Measurements from ENCODE around the gene PTPRM.

Gene PTPRM

DNA sequence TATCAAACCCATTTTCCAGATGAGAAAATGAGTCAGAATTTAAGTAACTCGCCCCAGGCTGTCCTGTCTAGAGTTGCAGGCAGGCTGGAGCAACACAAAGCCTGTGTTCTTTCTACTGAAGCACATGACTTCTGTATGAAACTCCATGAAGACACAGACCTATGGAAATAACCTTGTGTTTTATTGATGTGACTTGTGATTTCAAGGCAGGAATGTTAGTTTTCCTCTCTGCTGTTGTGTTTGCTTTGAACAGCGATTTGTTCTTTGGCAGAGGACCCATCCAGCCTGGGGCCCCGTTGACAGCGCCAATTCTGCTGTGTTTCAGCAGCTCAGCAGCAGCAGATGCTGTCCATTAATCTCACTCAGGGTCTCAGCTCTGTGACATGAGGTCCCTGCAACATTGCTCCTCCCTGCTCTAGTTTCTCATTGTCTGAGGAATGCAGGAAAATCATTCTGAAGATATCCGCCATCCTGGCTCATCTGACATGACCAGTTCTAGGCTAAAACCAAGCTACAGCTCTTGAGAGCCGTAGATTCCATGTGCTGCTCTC, 697.8 kb downstream of the PTPRM start:
- DNase-seq, result no peak

DNA sequence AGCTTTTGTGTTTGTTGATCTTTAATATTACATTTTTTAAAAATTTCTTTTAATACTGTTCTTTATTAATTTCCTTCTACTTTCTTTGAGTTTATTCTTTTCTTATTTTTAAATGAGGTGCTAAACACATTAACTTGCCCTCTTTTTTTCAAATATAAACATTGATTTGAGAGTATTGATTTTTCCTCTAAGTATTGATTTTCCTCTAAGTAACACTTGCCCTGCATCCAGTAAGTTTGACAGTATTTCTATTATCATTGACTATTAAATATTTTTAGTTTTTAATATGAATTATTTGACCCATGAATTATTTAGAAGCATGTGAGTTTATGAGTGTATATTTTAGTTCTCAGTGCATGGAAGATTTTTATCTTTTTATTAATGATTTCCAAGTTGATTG, 705.1 kb downstream of the PTPRM start:
- no peak for DNase-seq

DNA sequence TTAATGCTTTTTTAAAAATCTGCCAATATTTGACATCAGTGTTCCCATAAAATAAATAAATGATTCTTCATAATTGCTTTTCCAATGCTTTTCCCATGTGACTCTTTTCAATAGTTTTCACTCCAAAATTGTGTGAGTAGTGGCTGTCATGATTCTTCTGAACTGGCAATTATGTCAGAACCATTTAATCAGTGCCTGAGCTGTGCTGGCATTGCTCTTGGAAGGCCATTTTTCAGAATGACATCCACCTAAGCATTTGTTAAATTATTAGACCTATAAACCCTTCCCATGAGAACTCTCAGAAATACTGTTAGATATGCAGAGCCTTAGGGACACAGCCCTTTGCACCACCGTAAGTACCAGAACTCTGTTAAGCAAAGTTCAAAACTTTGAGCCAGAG, 707.3 kb downstream of the PTPRM start:
- DNase-seq, result no peak

DNA sequence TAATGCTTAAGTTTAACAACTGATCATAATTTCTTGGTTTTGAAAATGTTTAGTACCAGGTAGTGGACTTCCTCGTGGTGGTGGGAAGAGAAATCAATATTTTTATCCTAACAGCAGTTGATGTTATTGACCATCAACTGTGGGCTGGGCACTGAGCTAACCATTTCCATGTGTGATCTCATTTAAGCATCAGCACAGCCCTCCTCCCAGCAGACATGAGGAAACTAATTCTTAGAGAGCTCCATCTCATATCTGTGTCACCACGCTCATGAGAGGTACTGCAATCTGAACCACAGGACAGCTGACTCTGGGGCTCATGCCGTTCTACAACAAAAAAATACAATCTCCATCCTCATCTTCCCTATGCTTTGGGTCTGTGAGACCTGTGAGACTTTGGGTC, 709.3 kb downstream of the PTPRM start:
- no peak for DNase-seq

DNA sequence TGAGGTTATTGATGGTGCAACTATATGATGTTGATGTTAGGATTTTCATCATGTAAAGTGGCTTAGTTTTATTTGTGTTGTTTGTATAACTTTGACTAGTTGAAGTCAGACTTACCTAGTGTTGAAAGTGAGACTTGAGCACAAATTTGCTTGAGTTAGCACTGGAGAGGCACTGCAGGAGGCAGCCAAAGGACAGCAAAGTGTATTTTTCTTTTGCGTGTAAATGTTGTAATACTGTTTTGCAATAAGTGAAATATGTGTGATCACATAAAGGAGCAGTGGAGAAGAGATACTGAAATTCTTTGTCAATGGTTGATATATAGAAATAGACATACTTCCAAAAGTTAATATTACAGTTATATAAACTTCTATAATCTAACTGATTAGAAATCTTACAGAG, 710.2 kb downstream of the PTPRM start:
- DNase-seq, result no peak

DNA sequence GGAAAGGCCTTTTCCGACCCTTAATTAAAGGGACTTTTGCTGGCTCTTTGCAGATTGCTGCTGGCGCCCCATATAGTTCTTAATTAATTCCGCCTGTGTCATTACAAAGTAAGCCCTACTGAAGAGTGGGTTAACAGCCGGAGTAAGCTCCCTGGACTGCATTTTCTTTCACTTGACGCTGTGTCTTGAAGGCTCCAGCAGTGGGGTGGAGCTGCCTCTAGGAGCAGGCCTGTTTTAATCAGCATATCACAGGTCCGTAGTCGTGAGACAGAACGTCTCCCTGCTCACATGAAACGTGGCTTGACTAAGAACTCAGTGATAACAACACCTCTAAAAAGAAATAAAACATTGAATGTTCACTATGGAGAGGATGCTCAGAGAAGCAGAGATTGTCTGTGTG, 712.2 kb downstream of the PTPRM start:
- DNase-seq, result no peak

DNA sequence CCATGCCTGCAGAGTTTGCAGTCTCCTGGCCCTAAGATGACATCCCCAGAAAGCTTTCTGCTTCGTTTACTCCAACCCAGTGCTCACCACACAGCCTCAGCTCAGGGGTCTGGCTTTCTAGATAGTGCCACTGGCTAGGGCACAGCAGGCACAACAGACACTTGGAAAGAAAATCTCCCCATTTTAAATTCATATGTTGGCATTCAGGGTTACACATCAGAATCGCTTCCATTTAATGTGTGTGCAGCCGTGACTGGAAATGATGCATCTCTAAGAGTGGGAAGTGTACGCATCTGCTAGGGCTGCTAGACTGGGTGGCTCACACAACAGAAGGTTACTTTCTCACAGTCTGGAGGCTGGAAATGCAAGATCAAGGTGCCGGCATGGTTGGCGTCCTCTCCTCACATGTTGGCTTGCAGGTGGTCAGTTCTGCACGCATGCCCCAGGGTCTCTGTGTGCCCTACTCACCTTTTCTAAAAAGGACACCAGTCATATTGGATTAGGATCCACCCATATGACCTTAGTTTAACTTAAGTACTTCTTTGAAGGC, 712.7 kb downstream of the PTPRM start:
- DNase-seq, result no peak

DNA sequence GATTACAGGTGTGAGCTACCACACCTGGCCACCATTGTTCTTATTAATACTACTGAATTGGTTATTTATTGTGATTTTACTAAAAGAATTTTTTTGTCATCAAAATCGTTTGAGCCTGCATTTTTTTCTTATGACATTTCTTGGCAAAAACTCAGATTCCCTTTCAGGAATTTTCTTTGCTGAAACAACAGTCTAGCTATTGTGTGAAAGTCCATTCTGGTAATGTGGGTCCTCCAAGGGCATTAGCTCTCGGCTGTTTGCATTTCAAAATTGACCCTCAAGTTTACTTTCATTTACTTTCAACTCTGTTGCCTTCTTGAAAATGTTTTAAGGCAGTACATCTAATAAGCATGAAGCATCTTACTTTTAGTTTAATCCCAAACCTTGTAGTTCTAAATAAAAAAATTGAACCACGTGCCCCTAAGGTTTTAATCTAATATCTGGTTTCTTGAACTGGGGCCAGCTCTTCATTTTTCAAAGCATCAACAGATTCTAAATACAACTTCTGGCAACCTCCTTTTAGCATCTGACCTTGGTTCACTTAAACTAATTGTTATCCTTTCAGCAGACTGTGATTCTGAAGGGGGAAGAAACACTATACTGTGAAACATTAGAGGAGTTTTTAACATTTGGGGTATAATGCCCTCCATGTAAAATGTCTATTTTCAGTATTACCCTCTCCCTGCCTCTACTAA, 716.9 kb downstream of the PTPRM start:
- DNase-seq, result no peak

DNA sequence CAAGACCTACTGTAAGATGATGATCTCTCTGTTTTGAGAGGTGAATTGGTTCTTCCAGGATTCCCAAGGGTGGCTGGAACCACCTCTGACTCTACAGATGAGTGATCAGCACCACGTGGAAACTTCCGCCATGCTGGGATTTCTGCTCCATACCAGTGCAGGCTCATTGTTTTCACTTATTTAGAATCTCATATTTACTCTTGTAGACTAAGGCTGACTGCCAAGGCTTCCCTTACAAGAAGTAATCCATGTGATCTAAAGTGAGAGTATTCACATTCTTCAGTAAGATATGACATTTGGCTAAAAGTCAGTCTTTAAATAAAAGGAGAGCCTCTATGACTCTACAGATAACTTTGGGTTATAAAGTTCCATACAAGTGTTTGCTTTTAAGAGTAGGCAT, 719.2 kb downstream of the PTPRM start:
- DNase-seq, result no peak

DNA sequence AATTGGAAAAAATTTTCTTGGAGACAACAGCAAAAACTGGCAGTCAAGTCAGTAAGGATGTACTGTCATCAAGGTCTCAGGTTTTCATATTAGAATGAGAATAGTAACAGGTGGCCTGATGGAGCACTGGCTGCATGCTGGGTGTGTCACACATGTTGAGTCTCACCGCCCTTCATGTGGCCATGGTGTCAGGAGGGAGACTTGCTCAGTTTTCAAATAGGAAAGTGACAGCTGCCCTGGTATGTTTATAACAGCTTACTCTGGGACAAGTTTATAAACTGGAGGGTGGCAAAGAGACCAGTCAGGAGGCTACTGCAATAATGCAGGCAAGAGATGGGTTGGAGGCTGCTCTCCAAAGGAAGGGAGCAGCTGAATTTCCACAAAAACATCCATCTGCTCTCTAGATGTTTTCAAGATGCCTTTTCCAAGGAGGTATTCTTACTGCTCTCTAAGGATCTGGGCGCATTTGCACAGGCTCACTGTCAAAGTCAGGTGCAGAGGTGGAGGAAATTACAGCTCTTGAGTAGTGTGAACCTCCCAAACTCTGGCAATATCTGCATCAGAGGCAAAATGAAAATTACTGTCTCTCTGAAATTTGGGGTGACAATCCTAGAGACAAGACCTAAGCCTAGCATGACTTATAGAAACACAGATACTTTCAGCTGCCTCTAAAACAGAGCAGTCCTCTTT, 720.2 kb downstream of the PTPRM start:
- DNase-seq, result no peak

DNA sequence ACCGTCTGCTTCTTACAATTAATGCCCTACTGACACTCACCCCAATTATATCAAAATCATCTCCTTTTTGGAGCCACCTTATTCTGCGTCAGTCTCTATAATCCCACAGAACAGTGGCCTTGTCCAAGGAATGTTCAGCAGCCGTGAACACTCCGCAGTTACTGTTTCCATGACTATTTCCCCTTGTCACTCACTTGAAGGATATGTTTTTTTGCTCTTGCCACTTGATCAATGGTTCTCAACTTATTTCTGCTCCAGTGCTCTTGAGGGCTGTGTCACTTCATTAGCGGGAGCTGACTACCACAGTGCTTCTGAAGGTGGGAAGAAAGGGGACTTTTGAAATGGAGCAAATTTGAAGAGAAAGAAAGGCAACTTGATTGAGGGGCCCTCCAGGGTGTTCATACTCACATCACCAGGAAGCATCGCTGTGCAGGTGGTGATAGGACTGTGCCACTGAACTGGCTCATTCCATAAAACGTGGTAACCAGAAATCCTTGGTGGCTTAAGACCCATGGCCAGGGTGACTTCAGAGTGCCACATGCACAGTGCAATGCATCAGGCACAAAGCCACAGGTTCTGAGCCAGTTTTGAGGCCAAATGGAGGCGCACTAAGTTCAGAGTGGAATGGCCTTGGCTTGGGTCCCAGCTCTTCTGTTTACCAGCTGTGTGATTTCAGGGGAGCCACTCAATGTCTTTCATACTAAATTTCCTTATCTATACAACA, 721.5 kb downstream of the PTPRM start:
- DNase-seq, result no peak

DNA sequence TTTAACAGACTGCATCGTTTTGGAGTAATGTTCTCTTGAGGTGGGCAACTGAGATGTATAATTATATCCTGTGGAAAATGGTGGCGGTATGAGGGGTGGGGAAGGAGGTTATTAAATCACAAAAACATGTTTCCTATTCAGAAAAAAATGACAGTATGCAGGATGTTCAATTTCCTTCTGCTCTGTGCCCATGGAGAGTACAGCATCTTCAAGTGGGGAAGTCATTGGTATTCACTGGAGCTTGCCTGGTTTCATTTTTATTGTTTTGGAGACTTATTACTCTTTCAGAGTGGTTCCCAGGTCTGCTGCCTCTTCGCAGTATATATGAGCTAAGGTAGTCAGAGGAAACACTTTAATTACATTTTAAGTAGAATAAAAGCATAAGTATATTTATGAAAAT, 723.3 kb downstream of the PTPRM start:
- no peak for DNase-seq

DNA sequence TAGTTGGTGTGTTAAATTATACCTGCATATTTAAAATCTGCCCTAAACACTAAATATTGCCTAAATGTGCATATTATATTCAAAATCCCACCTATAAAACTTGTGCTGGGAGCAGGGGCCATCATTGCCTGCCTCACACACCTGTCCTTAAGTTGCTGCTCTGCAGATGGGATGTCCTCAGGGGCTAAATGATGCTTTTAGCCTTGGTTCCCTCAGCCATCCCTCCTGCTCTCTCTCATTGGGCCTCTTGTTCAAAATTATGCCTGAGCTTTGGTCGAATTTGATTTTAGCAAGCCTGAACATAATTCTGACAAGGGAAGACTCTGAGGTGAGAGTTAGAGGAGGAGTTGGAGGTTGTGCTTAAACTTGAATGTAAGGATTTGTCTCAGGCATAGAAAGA, 723.8 kb downstream of the PTPRM start:
- DNase-seq, result no peak

DNA sequence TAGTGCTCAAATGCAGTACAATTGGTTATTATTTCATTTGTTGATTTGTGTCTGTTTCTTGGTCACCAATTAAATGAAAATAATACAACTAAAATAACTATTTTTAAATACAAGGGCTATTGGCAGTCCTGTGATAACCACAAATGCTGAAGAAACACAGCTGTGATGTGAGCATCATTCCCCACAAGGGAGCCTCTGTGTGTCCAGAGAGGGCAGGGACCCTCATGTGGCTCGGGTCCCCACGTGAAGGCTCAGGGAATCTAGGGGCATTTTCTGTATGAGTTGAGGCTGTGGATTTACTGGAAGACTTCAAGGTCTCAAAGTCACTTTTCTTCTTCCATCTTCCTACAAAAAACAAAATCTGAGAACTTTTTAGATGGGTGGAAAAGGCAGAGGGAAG, 726.1 kb downstream of the PTPRM start:
- no peak for DNase-seq

DNA sequence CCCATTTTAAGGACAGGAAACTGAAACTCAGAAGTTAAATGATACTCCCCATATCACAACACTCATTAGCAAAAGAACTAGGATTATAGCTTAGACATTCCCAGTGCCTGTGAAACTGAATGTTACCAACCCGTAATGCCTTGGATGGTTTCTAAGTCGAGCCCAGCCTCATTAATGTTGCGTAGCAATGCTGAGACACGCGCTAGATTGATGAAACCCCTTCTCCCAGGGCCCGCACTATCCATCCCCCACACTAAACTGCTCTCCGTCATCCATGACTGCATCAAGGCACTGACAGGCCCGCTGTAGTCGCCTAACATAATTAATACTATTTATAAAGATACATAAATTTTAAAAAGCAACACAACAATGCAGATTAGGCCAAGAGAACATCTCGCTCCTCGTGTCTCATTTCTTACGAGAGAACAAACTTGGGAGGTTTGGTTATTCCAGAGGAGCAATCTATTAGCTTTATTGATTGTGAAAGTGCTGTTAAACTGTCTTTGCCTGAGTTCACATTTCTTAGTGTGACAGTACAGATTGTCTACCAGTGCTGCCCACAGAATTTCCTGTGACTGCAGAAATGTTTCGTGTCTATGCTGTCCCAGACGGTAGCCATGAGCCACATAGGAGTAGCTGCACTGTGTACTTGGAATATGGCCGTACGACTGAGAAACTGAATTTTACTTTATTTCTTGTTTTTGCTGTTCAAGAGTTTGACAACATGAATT, 729.9 kb downstream of the PTPRM start:
- DNase-seq, result no peak

DNA sequence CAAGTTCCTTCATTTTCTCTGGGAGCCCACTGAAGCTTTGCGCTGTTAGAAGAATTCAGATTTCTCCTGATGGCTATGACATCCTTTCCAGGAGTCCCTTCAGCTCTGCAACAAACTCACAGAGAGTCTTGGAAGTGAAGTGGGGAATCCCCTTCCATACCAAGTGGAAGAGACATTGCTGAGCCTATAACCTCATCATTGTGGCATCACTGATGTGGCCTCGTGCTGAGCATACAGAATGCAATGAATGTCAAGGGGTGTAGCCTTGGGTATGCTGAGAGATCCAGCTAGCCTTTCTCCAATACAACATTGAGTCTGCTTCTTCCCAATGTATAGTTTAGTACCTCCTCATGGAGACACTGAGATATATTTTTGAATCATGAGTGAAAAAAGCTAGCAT, 731.1 kb downstream of the PTPRM start:
- no peak for DNase-seq

DNA sequence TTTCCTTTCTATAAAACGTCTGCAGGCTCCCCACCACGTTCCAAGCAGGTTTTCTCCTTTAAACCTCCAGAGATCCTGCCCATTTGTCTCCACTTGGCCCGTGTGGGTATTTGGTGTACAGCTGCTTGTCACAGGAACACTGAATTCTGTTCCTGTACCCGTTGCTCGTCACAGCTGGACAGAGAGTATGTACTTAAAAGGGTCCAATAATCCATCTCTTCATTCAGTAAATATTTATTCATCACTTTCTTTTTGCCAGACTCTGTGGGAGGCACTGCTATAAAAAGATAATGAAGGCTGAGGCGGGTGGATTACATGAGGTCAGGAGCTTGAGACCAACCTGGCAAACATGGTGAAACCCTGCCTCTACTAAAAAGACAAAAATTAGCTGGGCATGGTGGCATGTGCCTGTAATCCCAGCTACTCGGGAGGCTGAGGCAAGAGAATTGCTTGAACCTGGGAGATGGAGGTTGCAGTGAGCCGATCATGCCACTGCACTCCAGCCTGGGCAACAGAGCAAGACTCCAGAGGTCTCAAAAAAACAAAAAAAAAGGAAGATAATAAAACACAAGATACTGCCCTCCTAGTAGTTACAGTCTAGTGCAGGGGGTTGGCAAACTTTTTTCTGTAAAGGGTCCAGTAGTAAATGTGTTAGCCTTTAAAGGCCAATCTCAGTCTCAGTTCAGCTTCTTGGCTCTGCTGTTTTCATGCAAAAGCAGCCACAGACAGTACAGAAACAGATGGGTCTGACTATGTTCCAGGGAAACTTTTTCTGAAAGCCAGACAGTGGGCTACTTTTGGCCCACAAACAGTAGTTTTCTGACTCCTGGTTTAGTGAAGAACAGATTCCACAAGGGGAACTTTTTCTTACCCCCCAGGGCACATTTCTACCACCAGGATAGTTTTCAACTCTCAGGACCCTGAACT, 732.2 kb downstream of the PTPRM start:
- DNase-seq, result peak; percentile 44

DNA sequence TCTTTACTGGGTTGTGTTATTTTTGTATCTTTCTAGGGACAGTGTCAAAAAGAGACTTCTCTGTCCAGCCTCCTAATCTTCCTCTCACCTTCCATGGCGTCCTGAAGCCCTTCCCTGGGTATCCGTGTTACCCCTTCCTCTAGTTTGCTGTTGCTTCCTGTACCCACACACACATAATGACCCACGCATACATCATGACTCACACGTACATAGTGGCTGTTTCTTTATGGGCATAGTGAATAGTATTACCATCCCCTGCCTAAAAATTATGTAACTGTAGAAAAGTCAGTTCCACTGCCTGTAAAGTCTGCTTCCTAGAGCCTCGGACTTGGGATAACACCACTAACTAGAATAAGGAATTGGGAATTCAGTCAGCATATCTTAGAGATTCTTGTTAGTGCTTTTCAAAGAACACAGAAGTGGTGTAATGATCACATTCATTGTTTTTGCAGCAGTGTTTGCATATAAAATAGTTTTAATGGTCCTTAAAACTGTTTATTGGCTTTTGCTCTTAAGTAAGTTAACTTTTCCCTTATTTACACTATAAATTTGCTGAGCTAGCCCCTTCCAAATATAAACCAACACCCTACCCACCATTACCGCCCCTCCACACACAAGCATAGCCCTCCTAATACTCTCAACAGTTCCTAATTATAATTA, 733.8 kb downstream of the PTPRM start:
- no peak for DNase-seq

DNA sequence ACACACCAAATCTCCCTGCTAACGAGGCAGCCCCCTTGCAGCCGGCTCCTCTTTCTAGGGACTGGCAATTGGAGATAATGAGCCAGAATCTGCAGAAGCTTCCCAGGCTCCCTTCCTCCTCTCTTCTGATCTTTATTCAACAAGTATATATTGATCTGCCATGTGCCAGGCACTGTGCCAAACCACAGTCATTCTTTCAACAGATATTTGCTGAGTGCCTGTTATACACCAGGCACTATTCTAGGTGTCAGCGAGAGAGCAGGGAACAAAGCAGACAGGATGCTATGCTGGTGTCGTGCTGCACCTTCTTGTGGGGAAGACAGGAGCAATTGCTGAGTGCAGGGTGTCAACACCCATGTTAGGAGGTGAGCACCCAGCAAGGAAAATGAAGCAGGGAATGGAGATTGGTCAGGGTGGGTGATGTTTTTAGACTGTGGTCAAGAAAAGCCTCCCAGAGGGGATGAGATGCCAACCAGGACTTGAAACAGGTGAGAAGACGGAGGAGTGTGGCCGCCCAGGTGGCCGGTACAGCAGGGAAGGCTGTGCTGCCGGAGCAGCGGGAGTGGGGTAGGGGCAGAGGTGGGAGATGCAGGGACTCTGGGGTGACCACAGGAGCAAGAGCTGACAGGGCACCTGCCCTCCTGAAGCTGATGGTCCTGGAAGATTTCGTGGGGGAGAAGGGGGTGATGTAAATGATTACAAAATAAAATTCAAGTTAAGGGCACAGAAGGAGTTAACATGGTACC, 734.5 kb downstream of the PTPRM start:
- DNase-seq, result peak; percentile 78

DNA sequence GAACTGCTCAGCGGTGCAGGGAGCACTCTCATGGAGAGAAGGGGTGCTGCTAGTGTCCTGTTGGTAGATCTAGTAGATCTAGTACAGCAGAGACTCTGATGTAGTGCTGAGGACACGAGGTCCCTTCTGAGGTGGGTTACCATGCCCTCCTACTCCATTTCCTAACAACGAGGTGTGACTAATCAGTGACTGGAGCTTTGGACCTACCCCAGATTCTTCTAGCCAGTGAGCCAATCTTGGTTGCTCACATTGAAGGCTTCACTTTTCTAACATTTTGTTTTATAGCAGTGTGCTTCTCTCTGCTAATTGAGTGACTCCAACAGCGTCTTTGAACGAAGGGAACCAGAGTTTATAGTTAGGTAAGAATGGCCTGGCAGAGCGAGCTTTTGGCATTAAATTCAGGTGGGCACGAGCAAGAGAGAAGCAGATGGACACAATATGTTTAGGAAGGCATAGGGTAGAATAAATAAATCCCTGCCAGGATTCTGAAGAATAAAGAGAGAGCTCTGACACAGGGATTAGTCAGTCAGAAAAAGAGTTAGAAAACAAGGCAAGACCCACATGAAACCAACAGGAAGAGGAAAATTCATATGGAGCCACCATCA, 736.1 kb downstream of the PTPRM start:
- no peak for DNase-seq

Data from DMS153 (cell line).